SK-N-SH (cell line): ENCODE data around the gene TLN1. TPM values are rescaled to one million over a fixed set of nuclear protein-coding genes. Genes with fewer than 3 reads are reported as not detected.
A peak's percentile ranks its signal among the peaks of the same experiment; 100 is the strongest.

Experiments used
- CTCF ChIA-PET: fragments of 300-600, 350-600 bp; formaldehyde crosslinking; extraction: SDS; loops from one replicate; lab custom pipeline; 2021; lab: Yijun Ruan, JAX
- POLR2A ChIA-PET: fragments of 350-600 bp; sonication (Branson Sonifier 250); formaldehyde crosslinking; extraction: SDS; loops from one replicate; lab custom pipeline; 2020; ENCODE audit warnings: antibody characterized with exemption, inconsistent platforms; lab: Yijun Ruan, JAX
- DNase-seq: peaks from one replicate; pipeline ENCODE4 v3.0.0; 2012
- H2AFZ ChIP-seq: fragments of 200-600 bp; sonication (generic); 2 replicates; pipeline ENCODE4 v1.8.1; 2016; ENCODE audit warnings: antibody characterized with exemption, mild to moderate bottlenecking, low read depth
- H3F3A ChIP-seq: fragments of 200-600 bp; sonication (generic); replicated peaks from 2 replicates; pipeline ENCODE3; 2016; ENCODE audit warnings: antibody characterized with exemption, mild to moderate bottlenecking; ENCODE audit not compliant: insufficient read depth
- H3K27ac ChIP-seq, 2 experiments: fragments of 200-500 bp in 1 of 2; fragments of 200-600 bp in 1 of 2; sonication (Bioruptor generic) in 1 of 2; sonication (generic), shearing (Covaris generic) in 1 of 2; 2 replicates each; pipeline versions ENCODE4 v1.5.1 to v1.6.1; 2014 to 2016; ENCODE audit warnings: low read depth in 2 of 2, inconsistent platforms in 1 of 2, low read length in 1 of 2, mild to moderate bottlenecking in 1 of 2, mixed read lengths in 1 of 2
- H3K27me3 ChIP-seq: fragments of 200-600 bp; sonication (generic), shearing (Covaris generic); 2 replicates; pipeline ENCODE4 v1.6.1; 2016; ENCODE audit warnings: mixed run types; ENCODE audit not compliant: insufficient read depth
- H3K36me3 ChIP-seq, 2 experiments: fragments of 200-500 bp in 1 of 2; fragments of 200-600 bp in 1 of 2; sonication (Bioruptor generic) in 1 of 2; sonication (generic) in 1 of 2; replicated peaks in 1 of 2; 2 replicates each; pipeline versions ENCODE3 to v1.5.1; 2014 to 2016; ENCODE audit warnings: low read length in 1 of 2, mild to moderate bottlenecking in 1 of 2; ENCODE audit not compliant: insufficient read depth in 2 of 2, control insufficient read depth in 1 of 2
- H3K4me1 ChIP-seq, 2 experiments: fragments of 200-500 bp in 1 of 2; fragments of 200-600 bp in 1 of 2; sonication (Bioruptor generic) in 1 of 2; sonication (generic), shearing (Covaris generic) in 1 of 2; 2 replicates each; pipeline versions ENCODE4 v1.5.1 to v1.6.1; 2014 to 2016; ENCODE audit warnings: low read depth in 1 of 2, low read length in 1 of 2, mixed run types in 1 of 2; ENCODE audit not compliant: insufficient read depth in 2 of 2, control insufficient read depth in 1 of 2
- H3K4me2 ChIP-seq: fragments of 200-600 bp; sonication (generic), shearing (Covaris generic); 2 replicates; pipeline ENCODE4 v1.6.1; 2017; ENCODE audit warnings: mixed run types
- H3K4me3 ChIP-seq, 2 experiments: fragments of 200-500 bp in 1 of 2; fragments of 200-600 bp in 1 of 2; sonication (Bioruptor generic) in 1 of 2; sonication (generic), shearing (Covaris generic) in 1 of 2; 2 replicates each; pipeline versions ENCODE4 v1.5.1 to v1.8.1; 2014 to 2016; ENCODE audit warnings: low read depth in 2 of 2, inconsistent platforms in 1 of 2, low read length in 1 of 2, mild to moderate bottlenecking in 1 of 2, mixed read lengths in 1 of 2, moderate library complexity in 1 of 2
- H3K79me2 ChIP-seq: fragments of 200-600 bp; sonication (generic); 2 replicates; pipeline ENCODE4 v1.8.1; 2017; ENCODE audit warnings: mild to moderate bottlenecking; ENCODE audit not compliant: insufficient read depth
- H3K9ac ChIP-seq: fragments of 200-600 bp; sonication (generic); 2 replicates; pipeline ENCODE4 v1.6.1; 2017; ENCODE audit warnings: mixed run types
- H3K9me2 ChIP-seq: fragments of 200-600 bp; sonication (generic); 2 replicates; pipeline ENCODE4 v1.6.1; 2017; ENCODE audit warnings: mixed run types
- H3K9me3 ChIP-seq: fragments of 200-600 bp; sonication (generic); 2 replicates; pipeline ENCODE4 v1.6.1; 2017; ENCODE audit warnings: mixed run types, mild to moderate bottlenecking, moderate library complexity
- H4K20me1 ChIP-seq: fragments of 200-600 bp; sonication (generic); 2 replicates; pipeline ENCODE4 v1.6.1; 2017; ENCODE audit warnings: mild to moderate bottlenecking, mixed run types; ENCODE audit not compliant: insufficient read depth
- EZH2phosphoT487 ChIP-seq: fragments of 200-600 bp; sonication (generic); IDR thresholded peaks from 2 replicates; pipeline ENCODE4 v1.6.1; 2017; ENCODE audit warnings: low read depth, mixed run types, mild to moderate bottlenecking, antibody characterized with exemption, moderate library complexity, borderline replicate concordance
- FOSL2 ChIP-seq: IDR thresholded peaks from 2 replicates; pipeline ENCODE4 v1.4.0; 2012; ENCODE audit warnings: low read depth, mild to moderate bottlenecking, moderate library complexity, borderline replicate concordance
- FOXJ3 ChIP-seq: sonication (generic); formaldehyde crosslinking; IDR thresholded peaks from 2 replicates; pipeline ENCODE4 v1.5.1; 2020; ENCODE audit warnings: mild to moderate bottlenecking, missing genetic modification reagents
- GABPA ChIP-seq: IDR thresholded peaks from 2 replicates; pipeline ENCODE4 v1.4.0; 2012; ENCODE audit warnings: low read depth, mild to moderate bottlenecking
- GATA2 ChIP-seq: sonication (generic); formaldehyde crosslinking; IDR thresholded peaks from 2 replicates; pipeline ENCODE4 v1.5.0; 2020; ENCODE audit warnings: mild to moderate bottlenecking, missing genetic modification reagents
- MEF2A ChIP-seq: IDR thresholded peaks from 2 replicates; pipeline ENCODE4 v1.4.0; 2012; ENCODE audit warnings: low read depth, borderline replicate concordance
- MXI1 ChIP-seq: IDR thresholded peaks from 2 replicates; pipeline ENCODE4 v1.6.1; 2012; ENCODE audit warnings: mild to moderate bottlenecking, low read depth, low read length, improper control_type of control experiment
- NRF1 ChIP-seq: IDR thresholded peaks from 2 replicates; pipeline ENCODE4 v1.6.1; 2012; ENCODE audit warnings: low read depth, mild to moderate bottlenecking, low read length
- POLR2AphosphoS5 ChIP-seq: IDR thresholded peaks from 2 replicates; pipeline ENCODE4 v1.6.1; 2012; ENCODE audit warnings: low read depth, low read length
- RAD21 ChIP-seq: IDR thresholded peaks from 2 replicates; pipeline ENCODE4 v1.6.1; 2012; ENCODE audit warnings: mild to moderate bottlenecking, low read length
- RCOR1 ChIP-seq: fragments of 150-350 bp; IDR thresholded peaks from 2 replicates; pipeline ENCODE4 v1.6.1; 2017; ENCODE audit warnings: antibody characterized with exemption, low read length
- SIN3A ChIP-seq: IDR thresholded peaks from 2 replicates; pipeline ENCODE4 v1.6.1; 2012; ENCODE audit warnings: low read depth, mild to moderate bottlenecking, low read length, moderate library complexity, borderline replicate concordance
- SMC3 ChIP-seq: IDR thresholded peaks from 2 replicates; pipeline ENCODE4 v1.6.1; 2012; ENCODE audit warnings: low read depth, low read length, improper control_type of control experiment
- TAF1 ChIP-seq: IDR thresholded peaks from 2 replicates; pipeline ENCODE4 v1.6.1; 2012; ENCODE audit warnings: low read depth, mild to moderate bottlenecking, low read length, moderate library complexity, borderline replicate concordance
- USF1 ChIP-seq: IDR thresholded peaks from 2 replicates; pipeline ENCODE4 v1.4.0; 2012; ENCODE audit warnings: low read depth, borderline replicate concordance
- USF2 ChIP-seq: fragments of 150-350 bp; IDR thresholded peaks from 2 replicates; pipeline ENCODE4 v1.6.1; 2017; ENCODE audit warnings: antibody characterized with exemption, low read length, low read depth, borderline replicate concordance
- ZBTB33 ChIP-seq: IDR thresholded peaks from 2 replicates; pipeline ENCODE4 v1.4.0; 2012; ENCODE audit warnings: low read depth, borderline replicate concordance
- WGBS: methylation state at CpG from one replicate; pipeline ENCODE4 v1.1.6; 2017; ENCODE audit warnings: low lambda C conversion rate; 5-methylcytosine and 5-hydroxymethylcytosine counted together
- polyA plus RNA-seq, 3 experiments: library from polyadenylated mRNA; depleted of rRNA; stranded (reverse); fragments of >200 nt; gene quantifications; 2 replicates each; pipeline ENCODE4 v1.2.3, GENCODE V29; 2012
- TF ChIP-seq, protein P1 (sequence below): IDR thresholded peaks from 2 replicates; pipeline ENCODE4 v1.6.1; 2012; ENCODE audit warnings: mild to moderate bottlenecking, low read depth, low read length, moderate library complexity
- TF ChIP-seq, protein P2 (sequence below): IDR thresholded peaks from 2 replicates; pipeline ENCODE4 v1.4.0; 2012; ENCODE audit warnings: low read depth
- TF ChIP-seq, protein P3 (sequence below): IDR thresholded peaks from 2 replicates; pipeline ENCODE4; 2012
- TF ChIP-seq, protein P4 (sequence below): fragments of 150-350 bp; IDR thresholded peaks from 2 replicates; pipeline ENCODE4 v1.6.1; 2016; ENCODE audit warnings: mild to moderate bottlenecking, low read depth, low read length

The TLN1 gene
- polyA plus RNA-seq, 1 of the 3 experiments (the other 2 are of a cell fraction), result 115 TPM

DNA sequence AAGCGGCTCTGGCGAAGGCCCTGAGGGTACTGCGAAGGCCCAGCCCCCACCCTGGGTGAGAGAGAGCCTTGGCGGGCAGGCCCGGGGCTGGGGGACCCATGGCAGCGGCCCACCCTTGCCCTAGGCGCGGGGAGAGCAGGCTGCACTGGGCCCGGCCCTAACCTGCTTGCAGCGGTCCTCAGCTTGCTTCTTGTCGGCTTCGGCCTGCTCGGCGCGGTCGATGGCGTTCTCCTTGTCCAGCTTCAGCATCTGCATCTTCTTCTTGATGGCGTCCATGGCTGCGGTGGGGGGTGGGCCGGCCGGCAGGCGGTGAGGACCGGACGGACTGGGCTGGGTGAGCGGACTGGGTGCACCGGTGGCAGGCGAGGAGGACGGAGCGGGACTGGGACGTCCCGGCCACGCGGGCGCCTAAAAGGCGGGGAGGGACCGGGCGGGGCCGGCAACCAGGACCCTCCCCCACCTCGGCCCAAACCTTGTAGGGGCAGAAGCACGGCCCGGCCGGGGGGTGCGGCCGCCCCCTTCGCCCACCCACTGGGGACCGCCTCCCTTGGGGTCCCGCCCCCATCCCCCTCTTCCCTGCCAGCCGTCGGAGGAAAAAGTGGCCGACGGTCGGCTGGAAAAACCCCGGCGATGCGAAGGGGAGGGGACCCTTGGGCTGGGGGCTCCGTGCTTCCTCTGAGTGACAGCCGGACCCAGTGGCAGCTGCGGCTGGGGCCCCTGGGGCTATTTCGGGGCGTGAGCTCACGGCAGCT is 42.3 kb downstream of the TLN1 start, which contains the start of gene TPM2:
Gene TPM2, minus strand, starts transcription at position 384 of the 752 bp plus-strand sequence. Its CDS starts 108 bp downstream, at position 276.
- ChIA-PET POLR2A (interaction anchor here (1.7 kb wide), 2 partner anchors 14 to 42 kb away, joined by 5 to 8 read pairs; no protein-coding TSS in a partner anchor), CTCF (interaction anchor here (0.8 to 2.7 kb wide), 6 partner anchors 15 to 43 kb away, joined by 3 to 21 read pairs (median 3); partner anchors contain the start of genes CCDC107 and RMRP)
- Histone ChIP-seq H3K4me2 (peak within 1 kb of the TSS; percentile 91), H2AFZ (peak within 1 kb of the TSS; percentile 84), H3K9me3 (no peaks in the 10 kb centered on the region), H3K4me1 (peaks cover 19 to 34% of the 10 kb centered on the region in 2 experiments; a peak in 3 of 4 replicates), H3K79me2 (peaks cover 47% of the 10 kb centered on the region), H3K4me3 (peak within 1 kb of the TSS; percentile 62 to 73), H3K9me2 (no peaks in the 10 kb centered on the region), H3K27me3 (no peaks in the 10 kb centered on the region), H4K20me1 (peaks cover 43% of the 10 kb centered on the region), H3K36me3 (peaks cover 11 to 13% of the 10 kb centered on the region in 2 experiments), H3K9ac (peak within 1 kb of the TSS; percentile 95), H3F3A (peaks cover 50% of the 10 kb centered on the region), H3K27ac (peak within 1 kb of the TSS; percentile 93 to 96)
- WGBS, result 42% methylated on average over 26 of the region's 61 CpGs
- DNase-seq, result peak; percentile 73
- TF ChIP-seq USF1 (no peak), MXI1 (no peak), POLR2AphosphoS5 (peak; percentile 91), RAD21 (no peak), TAF1 (peak; percentile 67; the same call in 1 of the 2 replicates), SMC3 (no peak), EZH2phosphoT487 (no peak), SIN3A (peak; percentile 21; the same call in 1 of the 2 replicates), FOXJ3 (CRISPR knock-in tag) (no peak), GABPA (no peak), NRF1 (no peak), MEF2A (no peak), GATA2 (CRISPR knock-in tag) (no peak), USF2 (no peak), RCOR1 (no peak), ZBTB33 (no peak), FOSL2 (no peak)
- TF ChIP-seq, protein P1, sequence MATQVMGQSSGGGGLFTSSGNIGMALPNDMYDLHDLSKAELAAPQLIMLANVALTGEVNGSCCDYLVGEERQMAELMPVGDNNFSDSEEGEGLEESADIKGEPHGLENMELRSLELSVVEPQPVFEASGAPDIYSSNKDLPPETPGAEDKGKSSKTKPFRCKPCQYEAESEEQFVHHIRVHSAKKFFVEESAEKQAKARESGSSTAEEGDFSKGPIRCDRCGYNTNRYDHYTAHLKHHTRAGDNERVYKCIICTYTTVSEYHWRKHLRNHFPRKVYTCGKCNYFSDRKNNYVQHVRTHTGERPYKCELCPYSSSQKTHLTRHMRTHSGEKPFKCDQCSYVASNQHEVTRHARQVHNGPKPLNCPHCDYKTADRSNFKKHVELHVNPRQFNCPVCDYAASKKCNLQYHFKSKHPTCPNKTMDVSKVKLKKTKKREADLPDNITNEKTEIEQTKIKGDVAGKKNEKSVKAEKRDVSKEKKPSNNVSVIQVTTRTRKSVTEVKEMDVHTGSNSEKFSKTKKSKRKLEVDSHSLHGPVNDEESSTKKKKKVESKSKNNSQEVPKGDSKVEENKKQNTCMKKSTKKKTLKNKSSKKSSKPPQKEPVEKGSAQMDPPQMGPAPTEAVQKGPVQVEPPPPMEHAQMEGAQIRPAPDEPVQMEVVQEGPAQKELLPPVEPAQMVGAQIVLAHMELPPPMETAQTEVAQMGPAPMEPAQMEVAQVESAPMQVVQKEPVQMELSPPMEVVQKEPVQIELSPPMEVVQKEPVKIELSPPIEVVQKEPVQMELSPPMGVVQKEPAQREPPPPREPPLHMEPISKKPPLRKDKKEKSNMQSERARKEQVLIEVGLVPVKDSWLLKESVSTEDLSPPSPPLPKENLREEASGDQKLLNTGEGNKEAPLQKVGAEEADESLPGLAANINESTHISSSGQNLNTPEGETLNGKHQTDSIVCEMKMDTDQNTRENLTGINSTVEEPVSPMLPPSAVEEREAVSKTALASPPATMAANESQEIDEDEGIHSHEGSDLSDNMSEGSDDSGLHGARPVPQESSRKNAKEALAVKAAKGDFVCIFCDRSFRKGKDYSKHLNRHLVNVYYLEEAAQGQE, result no peak
- TF ChIP-seq, protein P2, sequence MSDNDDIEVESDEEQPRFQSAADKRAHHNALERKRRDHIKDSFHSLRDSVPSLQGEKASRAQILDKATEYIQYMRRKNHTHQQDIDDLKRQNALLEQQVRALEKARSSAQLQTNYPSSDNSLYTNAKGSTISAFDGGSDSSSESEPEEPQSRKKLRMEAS, result peak; percentile 29; the same call in 1 of the 2 replicates
- TF ChIP-seq, protein P3, sequence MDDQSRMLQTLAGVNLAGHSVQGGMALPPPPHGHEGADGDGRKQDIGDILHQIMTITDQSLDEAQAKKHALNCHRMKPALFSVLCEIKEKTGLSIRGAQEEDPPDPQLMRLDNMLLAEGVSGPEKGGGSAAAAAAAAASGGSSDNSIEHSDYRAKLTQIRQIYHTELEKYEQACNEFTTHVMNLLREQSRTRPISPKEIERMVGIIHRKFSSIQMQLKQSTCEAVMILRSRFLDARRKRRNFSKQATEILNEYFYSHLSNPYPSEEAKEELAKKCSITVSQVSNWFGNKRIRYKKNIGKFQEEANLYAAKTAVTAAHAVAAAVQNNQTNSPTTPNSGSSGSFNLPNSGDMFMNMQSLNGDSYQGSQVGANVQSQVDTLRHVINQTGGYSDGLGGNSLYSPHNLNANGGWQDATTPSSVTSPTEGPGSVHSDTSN, result 0 out of 2 replicates have a peak, but pooled peaks have one; percentile 2
- TF ChIP-seq, protein P4, sequence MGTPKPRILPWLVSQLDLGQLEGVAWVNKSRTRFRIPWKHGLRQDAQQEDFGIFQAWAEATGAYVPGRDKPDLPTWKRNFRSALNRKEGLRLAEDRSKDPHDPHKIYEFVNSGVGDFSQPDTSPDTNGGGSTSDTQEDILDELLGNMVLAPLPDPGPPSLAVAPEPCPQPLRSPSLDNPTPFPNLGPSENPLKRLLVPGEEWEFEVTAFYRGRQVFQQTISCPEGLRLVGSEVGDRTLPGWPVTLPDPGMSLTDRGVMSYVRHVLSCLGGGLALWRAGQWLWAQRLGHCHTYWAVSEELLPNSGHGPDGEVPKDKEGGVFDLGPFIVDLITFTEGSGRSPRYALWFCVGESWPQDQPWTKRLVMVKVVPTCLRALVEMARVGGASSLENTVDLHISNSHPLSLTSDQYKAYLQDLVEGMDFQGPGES, result no peak
